Stimulated activated CD4-positive, alpha-beta T cell treated with anti-CD3 and anti-CD28 coated beads, Interleukin-4, amount 100 ng/mL, for 48 hours (primary cell): ENCODE data around the gene RIMBP2.

Experiments
- DNase-seq, 2 donors: peaks; one replicate each; pipeline ENCODE4 v3.0.0-alpha.2; 2020; ENCODE audit warnings: low read depth in 2 of 2

The RIMBP2 gene

GRCh38 chr12:130680451-130680990, 35.6 kb downstream of the RIMBP2 start:
- no peak for DNase-seq

DNA sequence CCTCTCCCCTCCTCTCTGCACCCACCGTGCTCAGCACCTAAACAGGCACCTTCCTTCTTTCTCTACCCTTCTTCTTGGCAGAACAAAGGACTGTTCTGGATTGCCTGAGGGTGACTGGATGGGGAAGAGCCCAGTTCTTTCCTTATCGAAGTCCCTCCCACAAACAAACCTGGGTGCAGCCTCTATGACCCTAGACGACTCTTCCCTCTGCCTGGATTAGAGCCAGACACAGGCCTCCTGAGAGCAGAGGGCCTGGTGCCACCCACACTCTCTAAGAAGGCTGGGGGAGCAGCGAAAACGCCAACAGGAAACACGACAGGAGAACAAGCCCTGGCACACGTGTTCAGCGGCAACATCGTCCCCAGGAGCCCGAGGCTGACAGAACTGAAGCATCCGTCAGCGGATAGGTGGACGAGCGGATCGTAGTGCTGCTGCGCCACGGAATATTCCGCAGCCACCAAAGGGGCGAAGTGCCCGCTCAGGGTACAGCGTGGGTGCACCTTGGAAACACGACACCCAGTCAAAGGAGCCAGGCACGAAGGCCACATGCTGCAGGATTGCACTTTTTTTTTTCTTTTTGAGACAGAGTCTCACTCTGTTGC, 38.0 kb downstream of the RIMBP2 start:
- no peak for DNase-seq

GRCh38 chr12:130675791-130676190, 40.3 kb downstream of the RIMBP2 start:
- no peak for DNase-seq

- DNase-seq = no peak
These were observed 41.0 kb downstream of the RIMBP2 start for GRCh38 chr12:130675121-130675520.

GRCh38 chr12:130674676-130675075, 41.4 kb downstream of the RIMBP2 start:
- DNase-seq = no peak

- no peak for DNase-seq
These were observed 42.9 kb downstream of the RIMBP2 start for GRCh38 chr12:130673036-130673705.

- DNase-seq = no peak
These were observed 43.8 kb downstream of the RIMBP2 start for GRCh38 chr12:130672089-130672820.

- DNase-seq = no peak
These were observed 44.5 kb downstream of the RIMBP2 start for GRCh38 chr12:130671556-130671955.

GRCh38 chr12:130669797-130670196, 46.3 kb downstream of the RIMBP2 start:
- no peak for DNase-seq

DNA sequence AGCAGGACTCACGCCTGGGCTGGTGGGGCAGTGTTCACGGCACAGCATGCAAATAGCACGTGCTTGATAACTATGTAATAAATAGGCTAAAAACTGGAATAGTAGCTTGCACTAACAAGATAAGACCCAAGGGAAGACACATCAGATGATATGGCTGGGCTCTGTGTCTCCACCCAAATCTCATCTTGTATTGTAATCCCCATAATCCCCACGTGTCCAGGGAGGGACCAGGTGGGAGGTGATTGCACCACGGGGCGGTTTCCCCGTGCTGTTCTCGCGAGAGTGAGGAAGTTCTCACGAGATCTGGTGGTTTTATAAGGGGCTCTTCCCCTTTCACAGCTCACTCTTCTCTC, 46.9 kb downstream of the RIMBP2 start:
- DNase-seq = no peak

DNA sequence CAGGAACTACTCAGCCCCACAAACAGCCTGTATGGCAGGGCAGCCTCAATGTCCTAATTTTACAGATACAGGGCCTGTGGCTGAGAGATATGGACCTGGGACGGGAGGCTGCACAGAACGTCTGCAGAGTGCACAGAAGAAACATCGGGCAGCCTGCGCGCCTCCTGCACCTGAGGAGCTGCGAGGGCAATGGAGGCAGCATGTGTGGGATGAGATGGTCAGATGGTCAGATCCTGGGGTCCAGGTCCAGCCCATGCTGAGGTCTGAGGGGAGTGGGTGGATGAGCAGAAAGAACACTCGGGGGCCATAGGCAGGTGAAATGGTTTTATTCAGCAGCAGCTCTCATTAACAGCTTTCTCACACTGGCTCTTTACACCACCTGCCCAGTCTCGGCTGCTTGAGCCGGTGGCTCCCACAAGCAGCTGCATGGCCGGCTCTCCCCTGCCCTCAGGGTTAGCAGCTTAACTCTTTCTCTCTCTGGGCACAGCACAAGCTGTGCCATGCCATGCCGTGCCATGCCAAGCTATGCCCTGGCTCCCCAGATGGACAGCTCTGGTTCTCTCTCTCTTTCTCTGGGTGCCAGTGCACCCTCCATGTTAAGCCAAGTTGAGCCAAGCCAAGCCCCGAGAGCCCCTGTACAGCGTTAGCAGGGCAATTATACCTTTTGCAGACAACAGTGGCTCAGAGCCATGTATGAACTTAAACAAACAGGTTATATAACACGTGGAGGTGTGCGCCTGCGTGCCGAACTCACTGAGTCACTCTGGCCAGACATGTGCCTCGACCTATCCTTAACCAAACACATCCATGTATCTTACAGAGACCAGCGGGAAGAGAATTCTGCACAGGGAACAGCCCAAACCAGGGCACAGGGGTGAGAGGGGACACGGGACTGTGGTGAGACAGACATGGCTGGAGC, 47.6 kb downstream of the RIMBP2 start:
- no peak for DNase-seq

- no peak for DNase-seq
These were observed 48.6 kb downstream of the RIMBP2 start for GRCh38 chr12:130667421-130667960.

GRCh38 chr12:130666645-130667044, 49.5 kb downstream of the RIMBP2 start:
- DNase-seq = no peak

GRCh38 chr12:130665753-130666152, 50.3 kb downstream of the RIMBP2 start:
- DNase-seq = no peak

- no peak for DNase-seq
These were observed 51.3 kb downstream of the RIMBP2 start for GRCh38 chr12:130664772-130665171.

- no peak for DNase-seq
These were observed 51.8 kb downstream of the RIMBP2 start for GRCh38 chr12:130664252-130664651.

GRCh38 chr12:130663514-130663913, 52.6 kb downstream of the RIMBP2 start:
- no peak for DNase-seq

GRCh38 chr12:130661486-130662255, 54.4 kb downstream of the RIMBP2 start:
- no peak for DNase-seq

GRCh38 chr12:130661059-130661458, 55.0 kb downstream of the RIMBP2 start:
- DNase-seq = no peak

GRCh38 chr12:130658145-130658911, 57.8 kb downstream of the RIMBP2 start:
- no peak for DNase-seq
